ENCODE results near the gene GDPD3. TPM values are rescaled to one million over a fixed set of nuclear protein-coding genes. Genes with fewer than 3 reads are reported as not detected.

Gene GDPD3
- total and polyA plus RNA-seq, 8 donors = 0.41 to 7.4 (median 1.6) TPM

GRCh38 chr16:30114411-30114810 is 1.1 kb upstream of the GDPD3 start:
- intact Hi-C loops (cut with DNase I) = no loop called here
- TF ChIP-seq, protein P1, sequence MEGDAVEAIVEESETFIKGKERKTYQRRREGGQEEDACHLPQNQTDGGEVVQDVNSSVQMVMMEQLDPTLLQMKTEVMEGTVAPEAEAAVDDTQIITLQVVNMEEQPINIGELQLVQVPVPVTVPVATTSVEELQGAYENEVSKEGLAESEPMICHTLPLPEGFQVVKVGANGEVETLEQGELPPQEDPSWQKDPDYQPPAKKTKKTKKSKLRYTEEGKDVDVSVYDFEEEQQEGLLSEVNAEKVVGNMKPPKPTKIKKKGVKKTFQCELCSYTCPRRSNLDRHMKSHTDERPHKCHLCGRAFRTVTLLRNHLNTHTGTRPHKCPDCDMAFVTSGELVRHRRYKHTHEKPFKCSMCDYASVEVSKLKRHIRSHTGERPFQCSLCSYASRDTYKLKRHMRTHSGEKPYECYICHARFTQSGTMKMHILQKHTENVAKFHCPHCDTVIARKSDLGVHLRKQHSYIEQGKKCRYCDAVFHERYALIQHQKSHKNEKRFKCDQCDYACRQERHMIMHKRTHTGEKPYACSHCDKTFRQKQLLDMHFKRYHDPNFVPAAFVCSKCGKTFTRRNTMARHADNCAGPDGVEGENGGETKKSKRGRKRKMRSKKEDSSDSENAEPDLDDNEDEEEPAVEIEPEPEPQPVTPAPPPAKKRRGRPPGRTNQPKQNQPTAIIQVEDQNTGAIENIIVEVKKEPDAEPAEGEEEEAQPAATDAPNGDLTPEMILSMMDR (IDR thresholded peaks at IDR 0.05) = no peak
- Histone ChIP-seq H3K27ac (no peak overlapping the region), H3K4me1 (no peaks in the 10 kb centered on the region), H3K27me3 (no peaks in the 10 kb centered on the region), H3K9me3 (no peaks in the 10 kb centered on the region), H3K36me3 (peaks cover 0 to 15% (median 0%) of the 10 kb centered on the region in 3 donors), H3K4me3 (no peak overlapping the region)
- FAIRE-seq = no peak
- DNase-seq = no peak
- 85 to 86% methylated on average over 9 to 11 of the region's 11 CpGs for WGBS, 2 donors
- no peak for ATAC-seq

DNA sequence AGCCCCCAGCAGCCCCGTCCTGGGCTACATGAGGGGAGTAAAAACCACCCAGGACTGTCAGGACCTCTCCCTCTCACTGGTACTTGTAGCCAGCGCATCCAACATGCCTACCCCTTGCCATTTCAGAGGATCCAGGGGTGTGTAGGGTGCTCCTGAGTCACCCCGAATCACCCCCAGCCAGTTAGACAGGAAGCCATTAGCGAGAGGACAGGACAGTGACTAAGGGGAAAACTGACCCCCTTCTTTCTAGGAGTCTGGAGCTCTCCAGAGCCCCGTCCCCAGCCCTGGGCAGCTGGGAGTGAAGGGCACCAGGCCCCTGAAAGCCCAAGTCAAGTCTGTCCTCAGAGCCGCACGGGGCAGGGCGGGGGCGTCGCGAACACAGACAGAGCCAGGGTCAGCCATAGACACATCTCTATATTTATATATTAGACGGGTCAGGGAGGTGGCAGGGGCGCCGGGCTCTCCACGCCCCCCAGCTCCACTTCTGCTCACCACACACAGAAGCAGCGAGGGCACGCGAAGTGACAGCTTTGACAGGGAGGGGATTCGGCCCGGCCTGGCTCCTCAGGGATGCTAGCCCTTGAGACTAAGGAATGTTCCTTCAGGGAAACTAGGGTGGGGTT is 485 bp upstream of the GDPD3 start:
- no peaks in the 10 kb centered on the region for H3K27me3 ChIP-seq
- H3K9me3 ChIP-seq = no peaks in the 10 kb centered on the region
- no peak for FAIRE-seq
- no peak overlapping the region for H3K27ac ChIP-seq
- no peaks in the 10 kb centered on the region for H3K4me1 ChIP-seq
- intact Hi-C loops (cut with DNase I) = no loop called here
- no peak overlapping the region for H3K4me3 ChIP-seq
- DNase-seq = no peak
- TF ChIP-seq, protein P1 (IDR thresholded peaks at IDR 0.05) = no peak
- ATAC-seq = no peak
- 90 to 94% methylated on average over 20 of the region's 20 CpGs for WGBS, 2 donors
- peaks cover 0 to 15% (median 0%) of the 10 kb centered on the region in 3 donors for H3K36me3 ChIP-seq

DNA sequence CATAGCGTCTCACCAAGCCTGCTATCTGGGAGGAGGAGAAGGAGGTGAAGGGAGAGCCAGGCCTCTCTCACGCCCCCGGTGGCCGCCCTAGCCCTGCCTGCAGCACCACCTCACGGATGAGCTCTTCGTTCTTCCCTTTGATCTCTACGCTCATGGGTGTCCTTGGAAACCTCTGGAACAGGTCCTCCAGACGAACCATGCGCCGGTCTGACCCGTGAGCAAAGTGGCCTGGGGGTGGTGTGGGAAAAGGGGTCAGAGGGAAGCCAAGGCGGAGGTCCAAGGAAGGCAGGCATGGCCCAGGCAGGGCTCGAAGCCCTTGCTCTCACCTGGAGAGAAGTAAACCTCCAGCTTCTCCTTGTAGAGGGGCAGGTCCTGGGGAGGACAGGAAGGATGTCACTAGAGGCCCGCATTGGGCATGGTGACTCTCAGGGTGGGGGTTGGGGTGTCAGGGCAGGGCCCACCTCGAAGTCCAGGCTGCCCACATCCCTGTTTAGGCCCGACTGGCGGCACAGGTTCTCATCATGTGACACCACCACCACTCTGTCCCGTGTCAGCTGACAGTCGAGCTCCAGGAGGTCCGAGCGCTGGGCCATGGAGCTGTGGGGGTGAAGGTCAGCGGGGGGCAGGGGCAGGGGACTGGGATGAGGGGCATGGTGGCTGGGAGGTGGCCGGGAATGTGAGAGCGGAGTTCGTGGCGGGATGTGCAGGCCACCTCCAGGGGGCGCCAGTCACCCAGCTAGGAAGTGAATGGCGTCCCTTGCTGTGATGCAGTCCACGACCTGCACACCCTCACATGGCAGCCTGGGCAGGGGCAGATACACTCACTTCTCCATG is 923 bp downstream of the GDPD3 start:
- Histone ChIP-seq H3K36me3 (peaks cover 0 to 8% (median 0%) of the 10 kb centered on the region in 3 donors), H3K27me3 (no peaks in the 10 kb centered on the region), H3K4me1 (no peaks in the 10 kb centered on the region), H3K9me3 (no peaks in the 10 kb centered on the region), H3K27ac (no peak overlapping the region), H3K4me3 (no peak overlapping the region)
- intact Hi-C loops (cut with DNase I) = no loop called here
- ATAC-seq = peak in 3 of 4 donors; percentile 55 to 60 (median 56)
- peak in 3 of 6 donors; percentile 50 to 72 (median 56) for DNase-seq
- TF ChIP-seq, protein P1 (IDR thresholded peaks at IDR 0.05) = peak in 3 of 4 donors; percentile 20 to 27 (median 25)
- FAIRE-seq = no peak
- WGBS, 2 donors = 83 to 87% methylated on average over 27 to 29 of the region's 29 CpGs

DNA sequence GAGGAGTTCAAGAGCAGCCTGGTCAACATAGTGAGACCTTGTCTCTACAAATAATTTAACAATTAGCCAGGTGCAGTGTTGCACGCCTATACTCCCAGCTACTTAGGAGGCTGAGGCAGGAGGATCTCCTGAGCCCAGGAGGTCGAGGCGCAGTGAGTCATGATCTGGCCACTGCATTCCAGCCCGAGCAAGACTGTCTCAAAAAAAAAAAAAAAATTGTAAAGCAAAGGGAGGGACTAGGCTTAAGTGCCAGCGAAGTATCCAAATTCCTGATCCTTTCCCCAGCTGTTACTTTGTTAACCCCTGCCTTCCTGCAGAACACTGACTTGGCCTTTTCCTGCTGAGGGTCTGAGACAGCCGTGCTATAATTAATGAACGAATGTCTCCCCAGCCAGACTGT is 2.7 kb downstream of the GDPD3 start:
- FAIRE-seq (no peak), DNase-seq (no peak), ATAC-seq (no peak)
- WGBS, 2 donors = 81 to 82% methylated on average over 7 of the region's 7 CpGs
- no peaks in the 10 kb centered on the region for H3K9me3 ChIP-seq
- no peaks in the 10 kb centered on the region for H3K27me3 ChIP-seq
- H3K4me3 ChIP-seq = no peak overlapping the region
- no peak overlapping the region for H3K27ac ChIP-seq
- H3K36me3 ChIP-seq = peaks cover 0 to 8% (median 0%) of the 10 kb centered on the region in 3 donors
- intact Hi-C loops (cut with DNase I) = no loop called here
- TF ChIP-seq, protein P1 (IDR thresholded peaks at IDR 0.05) = no peak
- no peaks in the 10 kb centered on the region for H3K4me1 ChIP-seq
